SK-N-DZ (cell line): ENCODE data around the gene PIGM.
A peak's percentile ranks its signal among the peaks of the same experiment; 100 is the strongest.
"Not testable (repeated sequence)": the region's sequence is repeated elsewhere in the genome, so short reads cannot be mapped to it uniquely, and the experiment has no call there.

Source experiments
- DNase-seq: peaks from one replicate; pipeline ENCODE4 v3.0.0-alpha.2; 2015; ENCODE audit warnings: low spot score

The PIGM gene

DNA sequence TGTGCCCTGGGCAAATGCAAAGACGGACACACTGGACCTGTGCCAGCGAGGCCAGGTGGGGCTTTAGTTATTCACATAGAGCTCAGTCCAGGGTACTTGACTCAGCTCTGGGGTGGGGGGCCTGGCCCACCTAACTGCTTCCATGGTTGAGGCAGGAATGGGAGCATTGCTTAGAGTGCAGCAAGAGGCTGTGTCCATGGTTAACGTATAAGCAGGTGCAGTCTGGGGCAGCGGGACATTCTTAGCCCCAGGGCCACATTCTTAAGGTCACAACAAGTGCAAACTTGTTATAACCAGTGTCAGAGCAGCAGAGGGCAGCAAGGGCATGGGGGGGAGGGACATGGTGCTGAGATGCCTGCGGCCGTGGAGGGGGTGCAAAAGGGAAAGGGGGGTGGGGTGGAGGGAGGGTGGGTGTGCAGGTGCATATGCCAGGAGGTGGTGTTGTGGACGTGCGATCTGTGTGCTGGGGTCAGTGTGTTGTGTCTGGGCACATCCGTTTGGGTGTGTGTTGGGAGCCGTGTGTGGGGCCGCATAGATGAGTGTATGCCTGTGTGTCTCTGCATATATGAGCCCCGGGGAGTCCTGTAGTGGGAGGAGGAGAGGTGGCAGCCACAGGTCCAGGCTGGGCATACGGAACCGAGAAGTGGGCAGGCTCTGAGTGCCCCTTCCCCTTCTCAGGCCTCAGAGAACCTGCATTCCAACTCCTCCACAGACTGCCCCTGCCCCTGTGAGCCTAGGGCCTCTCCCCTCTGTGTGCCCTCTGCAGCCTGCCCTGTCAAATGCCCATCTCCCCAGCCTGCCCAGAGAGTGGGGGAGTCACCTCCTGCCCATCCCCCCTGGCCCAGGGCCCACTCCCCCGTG lies 29.8 kb upstream of the PIGM start:
- DNase-seq: no peak

DNA sequence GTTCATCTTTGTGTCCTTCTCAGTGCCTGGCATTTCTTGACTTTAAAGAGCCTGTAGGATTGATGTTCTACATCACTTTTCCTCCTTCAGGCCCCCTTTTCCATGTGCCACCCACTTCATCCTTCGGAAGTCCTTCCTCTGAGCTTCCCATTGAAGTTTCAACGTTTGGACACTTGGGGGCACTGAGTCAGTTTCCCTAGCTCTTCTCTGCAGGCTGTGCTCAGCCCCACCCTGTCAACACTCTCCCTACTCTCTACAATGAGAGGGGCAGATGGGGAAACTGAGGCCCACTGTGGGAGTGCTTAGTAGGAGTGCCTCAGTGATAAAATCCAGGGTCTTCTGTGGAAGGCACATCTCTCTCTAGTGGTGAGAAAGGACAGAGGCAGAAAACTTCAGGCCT lies 26.3 kb upstream of the PIGM start:
- DNase-seq: no peak

DNA sequence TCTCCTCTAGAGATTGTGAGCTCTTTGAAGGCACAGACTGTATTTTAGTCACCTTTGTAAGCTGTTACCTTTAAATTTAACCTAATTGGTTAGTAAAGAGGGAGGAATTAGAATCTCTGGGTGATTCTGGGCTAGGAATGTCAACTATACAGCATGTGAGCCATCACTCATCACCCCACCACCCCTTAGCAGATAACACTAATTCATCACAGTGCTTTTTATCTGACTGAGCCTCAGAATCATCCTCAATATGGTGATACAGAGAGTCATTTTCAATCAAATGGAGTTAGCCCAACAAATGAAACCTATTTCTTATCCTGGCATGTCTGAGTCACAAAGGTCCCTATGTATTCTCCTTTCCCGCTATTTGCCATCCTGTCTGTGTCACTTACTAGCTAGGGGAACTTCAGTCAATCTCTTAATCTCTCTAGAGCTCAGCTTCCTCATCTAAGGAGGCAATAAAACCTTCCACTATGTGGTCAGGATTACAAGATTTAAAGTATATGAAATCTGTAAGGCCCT lies 24.9 kb upstream of the PIGM start:
- DNase-seq: no peak

DNA sequence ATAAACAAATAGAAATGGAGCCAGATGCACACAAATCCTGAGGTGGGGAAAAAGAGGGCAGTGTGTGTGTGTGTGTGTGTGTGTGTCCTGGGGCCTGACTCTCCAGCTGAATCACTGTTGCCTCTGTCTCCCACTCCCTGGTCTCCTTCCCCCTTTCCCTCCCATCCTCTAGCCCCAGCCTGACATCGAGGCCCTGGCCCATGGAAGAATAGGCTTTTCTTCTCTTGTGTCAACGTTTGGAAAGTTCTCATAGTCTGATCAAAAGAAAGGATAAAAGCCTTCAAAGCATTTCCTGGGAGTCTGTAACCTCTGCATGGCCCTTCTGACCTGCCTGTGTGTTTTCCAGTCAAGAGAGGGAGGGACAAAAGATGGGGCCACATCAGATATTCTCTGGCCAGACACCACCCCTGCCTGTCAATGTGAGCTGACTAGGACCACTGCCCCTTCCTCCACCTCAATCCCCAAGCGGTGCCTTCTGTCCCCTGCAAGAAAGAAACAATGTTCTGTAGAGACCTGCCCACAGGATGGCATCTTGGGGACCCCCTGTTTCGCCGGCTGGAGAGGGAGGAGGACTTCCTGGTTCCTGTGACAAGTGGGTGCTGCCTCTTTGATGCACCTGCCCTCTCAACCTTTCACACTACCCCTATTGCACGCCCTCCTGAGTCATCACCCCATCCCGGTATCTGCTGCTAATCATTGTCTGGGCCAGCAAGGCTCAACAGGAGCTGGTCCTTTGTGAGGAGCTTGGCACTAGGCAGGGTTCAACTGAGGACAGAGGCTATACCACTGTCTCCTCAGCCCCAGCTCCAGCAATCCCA lies 22.0 kb upstream of the PIGM start:
- no peak for DNase-seq

DNA sequence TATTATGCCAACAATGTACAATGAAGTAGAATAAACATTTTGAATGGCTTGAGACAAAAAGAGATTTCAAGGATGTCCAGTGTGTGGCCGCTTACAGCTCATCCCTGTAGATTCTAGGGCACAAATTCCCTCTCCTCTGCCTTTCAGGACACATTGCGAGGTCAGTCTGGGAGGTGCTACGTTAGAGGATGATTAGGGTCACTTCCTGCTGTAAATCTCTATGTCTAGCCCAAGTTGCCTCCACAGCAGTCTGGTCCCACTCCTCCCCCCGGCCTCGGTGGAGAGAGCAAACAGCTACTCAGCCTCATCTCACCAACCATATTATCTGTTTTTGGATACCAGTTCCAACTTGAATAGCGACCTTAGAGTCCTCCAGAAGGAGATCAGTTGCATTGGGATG lies 21.1 kb upstream of the PIGM start:
- DNase-seq: no peak

DNA sequence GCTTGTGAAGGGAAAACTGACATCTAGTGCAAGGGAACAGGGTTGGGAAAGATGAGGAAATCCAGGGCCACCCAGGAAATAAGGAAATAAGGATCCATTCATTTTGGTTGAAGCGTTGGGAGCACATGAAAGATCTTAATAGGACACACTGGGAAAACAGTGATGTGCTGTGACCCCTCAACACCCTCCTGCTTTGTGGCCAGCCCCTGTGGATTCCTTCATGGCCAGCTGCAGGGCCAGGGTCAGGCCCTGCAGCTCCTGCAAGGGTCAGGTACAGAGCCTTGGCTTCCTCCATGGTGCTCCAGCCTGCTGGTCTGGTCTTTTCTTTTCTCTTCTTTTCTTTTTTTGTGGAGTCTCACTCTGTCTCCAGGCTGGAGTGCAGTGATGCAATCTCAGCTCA lies 18.8 kb upstream of the PIGM start:
- DNase-seq: no peak

DNA sequence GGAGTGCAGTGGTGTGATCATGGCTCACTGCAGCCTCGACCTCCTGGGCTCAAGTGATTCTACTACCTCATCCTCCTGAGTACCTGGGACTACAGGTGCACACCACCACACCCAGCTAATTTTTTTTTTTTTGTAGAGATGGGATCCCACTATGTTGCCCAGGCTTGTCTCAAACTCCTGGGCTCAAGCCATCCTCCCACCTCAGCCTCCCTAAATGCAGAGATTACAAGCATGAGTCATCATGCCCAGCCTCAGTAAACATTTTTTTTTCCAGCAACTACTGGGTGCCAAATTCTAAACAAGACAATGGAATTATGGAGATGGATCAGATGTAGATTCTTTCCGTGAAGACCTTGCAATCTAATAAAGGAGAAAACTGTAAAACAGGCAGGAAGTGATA lies 18.4 kb upstream of the PIGM start:
- not testable (repeated sequence) for DNase-seq

DNA sequence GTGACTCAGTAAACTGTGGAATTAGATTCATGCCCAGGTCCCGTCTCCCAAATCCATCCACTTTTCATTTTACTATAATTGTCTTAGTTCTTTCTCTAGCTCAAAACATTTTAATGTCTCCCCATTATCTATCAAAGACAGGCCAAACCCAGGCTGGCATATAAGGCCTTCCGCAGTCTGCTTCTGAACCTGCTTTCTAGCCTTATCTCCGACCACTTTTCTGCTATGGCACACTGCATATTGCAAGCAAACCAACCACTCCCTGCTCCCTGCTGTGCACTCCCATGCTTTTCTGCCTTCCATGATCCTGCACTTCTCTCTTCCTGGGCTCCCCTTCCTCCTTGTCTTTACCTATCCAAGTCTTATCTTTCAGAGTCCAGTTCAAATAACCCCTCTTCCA lies 17.3 kb upstream of the PIGM start:
- DNase-seq: no peak

DNA sequence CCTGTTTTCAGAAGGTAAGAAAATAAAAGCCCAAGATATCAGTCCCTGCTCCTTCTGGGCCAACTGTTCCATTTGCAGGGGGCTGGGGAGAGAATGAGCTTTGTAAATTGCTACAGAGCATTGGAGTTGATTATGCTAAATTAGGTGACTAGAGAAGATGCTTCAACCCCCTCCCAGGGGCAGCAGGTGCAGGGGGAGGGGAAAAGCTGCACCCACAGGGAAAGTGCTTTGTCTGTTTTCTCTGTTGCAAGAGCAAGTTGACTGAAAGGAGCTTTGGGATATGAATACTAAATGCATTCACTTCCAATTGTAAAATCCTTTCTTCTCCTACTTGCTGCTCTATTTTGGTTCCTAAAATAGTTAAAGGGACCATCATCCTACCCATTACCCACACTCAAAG lies 16.5 kb upstream of the PIGM start:
- DNase-seq: no peak

DNA sequence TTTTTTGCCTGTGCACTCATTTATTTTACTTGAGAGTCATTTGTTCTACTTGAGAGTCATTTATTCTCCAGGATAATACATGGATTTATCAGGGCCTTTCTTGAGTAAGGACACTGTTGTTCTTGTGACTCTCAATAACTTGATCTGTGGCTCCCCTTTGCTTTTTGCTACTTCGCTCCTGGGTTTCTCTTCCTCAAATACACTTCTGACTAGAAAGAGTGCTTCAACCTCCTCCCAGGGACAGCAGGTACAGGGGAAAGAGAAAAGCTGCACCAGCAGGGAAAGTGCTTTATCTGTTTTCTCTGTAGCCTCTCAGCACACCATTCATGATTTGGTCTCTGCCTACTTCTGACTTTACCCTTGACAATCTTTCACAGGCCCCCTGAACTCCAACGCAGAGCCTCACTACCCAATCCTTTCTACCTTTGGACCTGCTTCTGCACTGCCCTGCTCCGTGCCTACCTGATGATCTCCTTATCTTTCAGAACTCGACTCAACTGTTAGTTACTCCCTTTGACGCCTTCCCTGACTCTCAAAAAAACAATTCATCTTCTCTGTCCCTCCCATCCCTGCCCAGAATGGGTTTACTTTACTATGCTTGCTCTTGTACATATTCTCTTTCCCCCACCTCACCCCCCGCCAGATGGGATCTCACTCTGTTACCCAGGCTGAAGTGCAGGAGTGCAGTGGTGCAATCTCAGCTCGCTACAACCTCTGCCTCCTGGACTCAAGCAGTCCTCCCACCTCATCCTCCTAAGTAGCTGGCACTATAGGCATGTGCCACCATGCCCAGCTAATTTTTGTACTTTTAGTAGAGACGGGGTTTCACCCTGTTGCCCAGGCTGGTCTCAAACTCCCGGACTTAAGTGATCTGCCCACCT lies 15.6 kb upstream of the PIGM start:
- no peak for DNase-seq

DNA sequence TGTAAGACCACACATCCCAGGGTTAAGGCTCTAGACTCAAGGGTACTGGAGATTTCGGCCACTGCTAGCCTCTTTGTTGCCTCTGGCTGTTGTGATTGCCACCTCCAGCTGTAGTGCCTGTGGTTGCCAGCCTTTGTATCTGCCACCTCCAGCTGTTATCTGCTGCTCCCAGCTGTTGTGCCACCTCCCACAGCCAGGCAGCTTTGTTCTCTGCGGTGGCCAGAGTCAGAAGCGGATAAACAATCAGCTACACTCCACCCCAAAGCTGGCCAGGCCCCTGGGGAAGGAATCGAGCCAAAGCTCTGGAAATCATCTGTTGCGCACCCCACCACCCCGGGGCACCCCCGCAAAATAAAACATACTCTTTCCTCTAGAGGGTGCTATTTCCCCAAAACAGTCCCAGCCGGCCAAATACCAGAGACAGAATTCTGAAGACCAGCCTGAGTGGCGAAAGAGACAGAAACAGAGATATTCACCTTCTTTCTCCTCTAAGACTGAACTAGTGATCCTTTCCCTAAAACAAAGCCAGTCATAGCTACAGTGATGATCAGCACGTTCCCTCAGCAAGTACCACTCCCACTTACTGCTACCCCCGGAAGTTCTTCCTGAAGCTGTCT lies 14.8 kb upstream of the PIGM start:
- DNase-seq: peak; percentile 22

DNA sequence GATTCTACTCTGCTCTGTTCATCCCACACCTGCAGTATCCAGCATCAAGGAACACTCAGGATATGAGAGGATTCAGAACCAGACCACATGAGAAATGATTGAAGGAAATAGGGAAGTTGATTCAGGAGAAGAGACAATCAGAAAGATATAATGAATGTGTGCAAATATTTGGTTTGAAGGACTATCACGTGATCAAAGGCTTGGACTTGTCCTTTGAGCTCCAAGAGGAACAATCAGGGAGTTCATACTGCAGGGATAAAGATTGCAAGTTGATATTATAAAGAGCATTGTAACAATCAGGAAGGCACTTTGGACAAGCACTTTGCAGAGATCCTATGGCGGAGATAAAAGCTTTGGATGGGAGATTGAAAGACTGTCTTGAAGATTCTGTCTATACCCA lies 13.9 kb upstream of the PIGM start:
- DNase-seq: no peak

DNA sequence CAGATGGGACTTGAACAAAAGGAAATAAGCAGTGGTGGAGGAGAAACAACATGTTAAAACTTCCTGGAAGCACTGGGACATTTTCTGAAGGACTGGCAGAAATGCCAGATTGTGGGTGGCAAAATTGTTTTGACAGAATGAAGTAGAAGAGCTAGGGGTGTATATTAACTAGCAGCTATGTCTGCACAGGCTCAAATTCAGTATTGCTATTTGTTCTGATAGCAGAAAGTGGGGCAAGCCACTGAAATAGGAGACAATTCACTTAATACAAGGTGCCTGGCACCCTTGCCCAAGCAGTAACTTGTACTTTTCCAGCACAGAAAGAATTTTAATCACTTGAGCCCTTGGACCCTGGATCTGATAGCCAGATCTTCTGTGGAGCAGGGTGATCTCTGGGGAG lies 11.8 kb upstream of the PIGM start:
- DNase-seq: no peak

DNA sequence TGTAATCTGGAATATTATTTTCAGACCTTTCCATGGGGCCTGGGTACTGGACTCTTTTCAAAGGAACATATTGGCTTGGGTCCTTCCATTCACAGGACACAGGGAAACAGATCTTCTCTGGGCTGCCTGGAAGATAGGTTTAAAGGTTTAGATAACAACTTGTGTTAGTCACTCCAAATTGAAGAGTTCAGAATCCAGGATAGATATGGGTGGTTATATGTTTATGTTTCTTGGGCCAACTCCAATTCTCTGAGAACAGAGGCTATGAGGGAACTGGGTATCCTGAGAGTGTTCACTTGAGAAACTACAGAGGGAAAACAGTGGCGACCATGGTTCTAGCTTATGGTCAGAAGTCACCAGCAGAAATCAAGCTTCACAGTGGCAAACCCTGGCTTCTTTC lies 8.7 kb upstream of the PIGM start:
- no peak for DNase-seq

DNA sequence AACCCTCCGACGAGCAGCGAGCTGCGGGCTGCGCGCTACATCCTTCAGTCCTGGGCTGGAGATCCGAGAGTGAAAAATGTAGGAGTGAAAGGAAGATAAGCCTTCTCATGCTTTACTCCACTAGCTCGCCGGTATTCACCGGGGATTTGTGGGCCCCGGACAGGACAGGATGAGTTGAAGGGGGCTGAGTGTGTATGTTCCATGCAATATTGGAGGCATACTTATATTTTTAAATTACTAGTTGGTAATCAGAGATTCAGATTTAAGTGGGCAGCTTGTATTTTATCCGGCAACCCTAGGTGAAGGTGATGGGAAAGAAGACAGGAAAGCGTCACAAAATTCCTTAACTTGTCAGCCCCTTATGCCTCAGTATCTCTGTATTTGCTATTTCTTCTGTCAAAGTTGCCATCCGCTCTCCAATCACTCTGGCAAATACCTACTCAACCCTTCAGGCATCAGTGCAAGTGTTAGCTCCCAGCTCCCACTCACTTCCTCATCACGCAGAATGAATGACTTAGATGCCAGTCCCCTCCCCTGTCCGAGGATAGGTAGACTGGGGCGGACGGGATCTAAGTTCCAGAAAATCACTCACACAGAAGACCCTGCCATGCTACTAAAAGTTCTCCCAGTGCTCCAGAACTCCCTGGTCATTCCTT lies 503 bp upstream of the PIGM start:
- DNase-seq: peak; percentile 4

DNA sequence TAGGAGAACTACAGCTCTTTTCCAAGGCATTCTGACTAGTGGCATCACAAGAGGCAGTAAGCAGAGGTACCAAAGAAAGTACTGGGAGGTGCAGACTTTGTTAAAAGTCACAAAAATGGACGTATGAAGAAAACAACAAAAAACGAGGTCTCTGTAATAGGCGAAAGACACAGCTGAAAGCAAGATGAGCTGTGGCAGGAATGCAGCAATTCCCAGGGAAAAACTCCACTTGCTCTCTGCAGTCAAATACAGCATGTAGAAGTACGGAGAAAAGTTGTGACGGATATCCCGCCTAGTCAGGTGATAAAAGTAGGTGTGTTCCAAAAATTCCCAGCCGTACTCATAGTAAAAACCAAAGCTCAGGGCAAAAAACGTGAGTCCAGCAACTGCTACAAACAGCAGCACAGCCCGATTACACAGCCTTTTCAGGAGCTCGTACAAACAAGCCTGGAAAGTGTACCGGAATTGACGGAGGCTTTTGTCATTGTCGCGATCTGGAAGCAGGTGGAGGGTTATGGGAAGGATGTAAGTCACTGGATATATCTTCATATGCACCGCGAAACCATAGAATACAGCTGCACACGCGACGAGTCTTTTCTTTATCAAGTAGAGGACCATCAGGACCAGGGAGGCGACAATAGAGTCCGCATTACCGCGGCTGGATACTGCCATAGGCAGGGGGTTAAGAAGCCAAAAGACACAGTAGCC lies 979 bp downstream of the PIGM start:
- peak; percentile 10 for DNase-seq

DNA sequence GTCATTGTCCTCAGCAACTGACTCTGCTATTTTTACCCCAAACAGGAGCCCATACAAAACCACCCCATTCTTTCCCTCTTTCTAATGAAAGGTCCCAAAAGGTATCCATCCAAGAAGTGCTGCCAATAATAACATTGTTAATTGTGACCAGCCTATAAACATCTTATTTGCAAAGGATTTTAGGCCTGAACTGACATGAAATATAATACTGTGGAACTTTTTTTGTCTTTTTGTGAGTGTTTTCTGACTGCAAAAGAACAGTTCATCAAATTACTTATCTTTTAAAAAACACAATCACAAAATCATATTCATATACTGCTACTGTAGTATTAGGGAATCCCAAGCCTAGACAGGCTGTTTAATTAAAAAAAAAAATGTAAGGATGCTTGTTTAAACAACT lies 3.4 kb downstream of the PIGM start:
- no peak for DNase-seq

DNA sequence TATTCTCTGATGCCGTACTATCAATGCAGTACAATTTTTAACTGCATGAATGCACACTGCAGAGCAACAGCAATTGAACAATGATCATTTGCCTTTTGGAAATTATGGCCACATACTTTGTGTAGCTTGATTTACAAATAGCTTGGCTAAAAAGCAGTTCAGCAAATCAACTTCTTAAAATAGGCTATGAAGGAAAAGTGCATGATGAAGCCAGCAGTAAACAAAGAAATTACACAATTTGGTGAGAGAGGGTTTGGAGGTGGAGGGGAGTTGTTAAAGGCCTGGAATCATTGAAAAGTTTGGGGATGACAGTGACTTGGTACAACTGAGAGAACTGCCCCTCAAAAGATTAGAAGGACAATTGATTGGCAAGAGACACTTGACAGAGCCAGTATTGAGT lies 6.5 kb downstream of the PIGM start:
- no peak for DNase-seq

DNA sequence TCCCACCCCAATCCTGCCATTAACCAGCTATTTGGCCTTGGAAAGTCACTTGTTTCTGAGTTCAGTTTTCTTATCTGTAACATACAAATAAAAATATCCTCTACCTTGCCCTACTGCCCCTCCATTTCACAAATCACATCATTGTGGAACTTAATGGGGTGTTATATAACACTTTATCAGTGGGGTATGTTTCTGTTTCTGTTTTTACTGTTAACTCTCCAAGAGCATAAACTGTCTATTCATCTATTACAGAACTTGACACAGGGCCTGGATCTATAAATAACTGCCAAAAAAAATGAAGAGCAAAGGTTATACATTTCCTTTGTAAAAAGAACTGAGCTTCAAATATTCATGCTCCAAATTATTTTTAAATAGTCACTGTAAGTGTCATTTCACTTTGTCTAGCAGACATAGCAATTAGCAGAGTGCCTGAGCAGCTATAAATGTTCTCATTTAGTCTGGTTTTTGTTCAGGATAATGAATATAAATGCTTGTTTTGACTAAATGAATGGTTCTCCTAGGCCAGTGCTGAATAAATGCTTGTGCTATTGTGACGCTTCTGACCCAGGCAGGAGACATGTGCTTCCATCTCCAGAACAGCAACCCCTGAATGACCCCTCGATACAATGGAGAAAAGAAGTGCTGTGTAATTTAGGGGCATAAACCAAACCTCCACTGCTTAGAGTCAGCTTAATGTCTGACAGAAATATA lies 7.4 kb downstream of the PIGM start:
- DNase-seq: no peak
